WTC11 (cell line): ENCODE measurements around the gene C2orf76. TPM values are rescaled to one million over a fixed set of nuclear protein-coding genes. Genes with fewer than 3 reads are reported as not detected.

Source experiments
- ATAC-seq: fragments of 200-7000 bp; cut with Tn5 transposase; 2 replicates; pipeline ENCODE4 v1.10.0; 2021; ENCODE audit warnings: mild to moderate bottlenecking, moderate library complexity
- CTCF ChIA-PET: fragments of 300-600 bp; sonication (Branson Sonifier 250); formaldehyde crosslinking; loops from one replicate; lab custom pipeline; 2021; ENCODE audit warnings: antibody characterized with exemption; lab: Charles Lee
- POLR2A ChIA-PET: fragments of 350-600 bp; sonication (Branson Sonifier 250); formaldehyde crosslinking; loops from one replicate; lab custom pipeline; 2021; ENCODE audit warnings: antibody characterized with exemption; lab: Charles Lee
- DNase-seq: peaks from one replicate; pipeline ENCODE4 v3.0.0; 2021; ENCODE audit warnings: low spot score
- H3K27ac Mint-ChIP-seq: 2 replicates; pipeline ENCODE4 v1.8.0; 2021; ENCODE audit warnings: mixed read lengths
- H3K27me3 Mint-ChIP-seq: 2 replicates; pipeline ENCODE4 v1.8.0; 2021; ENCODE audit warnings: low read depth, mild to moderate bottlenecking, moderate library complexity, mixed read lengths
- H3K36me3 Mint-ChIP-seq: 2 replicates; pipeline ENCODE4 v1.8.0; 2021; ENCODE audit warnings: mixed read lengths
- H3K4me1 Mint-ChIP-seq: 2 replicates; pipeline ENCODE4 v1.8.0; 2022; ENCODE audit warnings: mixed read lengths
- H3K4me3 Mint-ChIP-seq: 2 replicates; pipeline ENCODE4 v1.8.0; 2021; ENCODE audit warnings: mild to moderate bottlenecking, moderate library complexity, mixed read lengths
- H3K9me3 Mint-ChIP-seq: 2 replicates; pipeline ENCODE4 v1.8.0; 2021; ENCODE audit warnings: mixed read lengths
- ATF1 ChIP-seq: sonication (generic); formaldehyde crosslinking; IDR thresholded peaks from 2 replicates; pipeline ENCODE4 v1.8.1; 2023; ENCODE audit warnings: mild to moderate bottlenecking, moderate library complexity, missing genetic modification reagents
- CREB1 ChIP-seq: sonication (generic); formaldehyde crosslinking; IDR thresholded peaks from 2 replicates; pipeline ENCODE4 v1.8.0; 2023; ENCODE audit warnings: mild to moderate bottlenecking, missing genetic modification reagents
- CREM ChIP-seq: sonication (generic); formaldehyde crosslinking; IDR thresholded peaks from 2 replicates; pipeline ENCODE4 v1.8.1; 2022; ENCODE audit warnings: mild to moderate bottlenecking, missing genetic modification reagents, moderate library complexity
- ELF4 ChIP-seq: sonication (generic); formaldehyde crosslinking; IDR thresholded peaks from 2 replicates; pipeline ENCODE4 v1.8.1; 2022; ENCODE audit warnings: low read depth, mild to moderate bottlenecking, moderate library complexity, missing genetic modification reagents
- ETV6 ChIP-seq: sonication (generic); formaldehyde crosslinking; IDR thresholded peaks from 2 replicates; pipeline ENCODE4 v1.8.1; 2022; ENCODE audit warnings: mild to moderate bottlenecking, missing genetic modification reagents
- GRHL2 ChIP-seq: fragments of 250-450 bp; sonication (Bioruptor Pico); IDR thresholded peaks from 2 replicates; pipeline ENCODE4 v1.8.0; 2022; ENCODE audit warnings: mild to moderate bottlenecking, moderate library complexity; ENCODE audit not compliant: insufficient replicate concordance, severe bottlenecking
- IRF2 ChIP-seq: sonication (generic); formaldehyde crosslinking; IDR thresholded peaks from 2 replicates; pipeline ENCODE4 v1.8.0; 2022; ENCODE audit warnings: low read depth, missing genetic modification reagents, borderline replicate concordance
- JUN ChIP-seq: sonication (generic); formaldehyde crosslinking; IDR thresholded peaks from 2 replicates; pipeline ENCODE4 v1.8.0; 2023; ENCODE audit warnings: mild to moderate bottlenecking, missing genetic modification reagents
- NFATC4 ChIP-seq: fragments of 250-450 bp; sonication (Bioruptor Pico); IDR thresholded peaks from 2 replicates; pipeline ENCODE4 v1.9.0; 2021; ENCODE audit warnings: mild to moderate bottlenecking
- NFE2L1 ChIP-seq: sonication (generic); formaldehyde crosslinking; IDR thresholded peaks from 2 replicates; pipeline ENCODE4 v1.8.1; 2023; ENCODE audit warnings: missing genetic modification reagents
- NR2C2 ChIP-seq: sonication (generic); formaldehyde crosslinking; IDR thresholded peaks from 2 replicates; pipeline ENCODE4 v1.8.0; 2022; ENCODE audit warnings: mild to moderate bottlenecking, missing genetic modification reagents
- SP1 ChIP-seq: sonication (generic); formaldehyde crosslinking; conservative IDR thresholded peaks from 2 replicates; pipeline ENCODE4 v1.8.1; 2022; ENCODE audit warnings: missing genetic modification reagents
- ZNF121 ChIP-seq: sonication (generic); formaldehyde crosslinking; IDR thresholded peaks from 2 replicates; pipeline ENCODE4 v1.8.0; 2023; ENCODE audit warnings: missing genetic modification reagents
- ZNF416 ChIP-seq: fragments of 250-450 bp; sonication (Bioruptor Pico); IDR thresholded peaks from 2 replicates; pipeline ENCODE4 v1.9.0; 2021; ENCODE audit warnings: mild to moderate bottlenecking, inconsistent platforms
- total RNA-seq: library from RNA; stranded (reverse); gene quantifications from 3 replicates; pipeline ENCODE4 v1.2.3, GENCODE V29; 2021
- TF ChIP-seq, protein P1 (sequence below): fragments of 250-450 bp; sonication (Bioruptor Pico); IDR thresholded peaks from 2 replicates; pipeline ENCODE4 v1.9.0; 2021; ENCODE audit warnings: mild to moderate bottlenecking, borderline replicate concordance
- TF ChIP-seq, protein P2 (sequence below): sonication (generic); formaldehyde crosslinking; IDR thresholded peaks from 2 replicates; pipeline ENCODE4 v1.8.0; 2023; ENCODE audit warnings: missing genetic modification reagents
- TF ChIP-seq, protein P3 (sequence below): sonication (generic); formaldehyde crosslinking; IDR thresholded peaks from 2 replicates; pipeline ENCODE4 v1.8.0; 2022; ENCODE audit warnings: missing genetic modification reagents
- TF ChIP-seq, protein P4 (sequence below): sonication (generic); formaldehyde crosslinking; IDR thresholded peaks from 2 replicates; pipeline ENCODE4 v1.8.1; 2023; ENCODE audit warnings: mild to moderate bottlenecking, missing genetic modification reagents
- TF ChIP-seq, protein P5 (sequence below): sonication (generic); formaldehyde crosslinking; conservative IDR thresholded peaks from 2 replicates; pipeline ENCODE4 v1.8.1; 2022; ENCODE audit warnings: mild to moderate bottlenecking, missing genetic modification reagents
- TF ChIP-seq, protein P6 (sequence below): sonication (generic); formaldehyde crosslinking; IDR thresholded peaks from 2 replicates; pipeline ENCODE4 v1.8.0; 2022; ENCODE audit warnings: mild to moderate bottlenecking, missing genetic modification reagents

The C2orf76 gene
- total RNA-seq, 1 experiment from 2014 or later = 4.4 TPM

DNA sequence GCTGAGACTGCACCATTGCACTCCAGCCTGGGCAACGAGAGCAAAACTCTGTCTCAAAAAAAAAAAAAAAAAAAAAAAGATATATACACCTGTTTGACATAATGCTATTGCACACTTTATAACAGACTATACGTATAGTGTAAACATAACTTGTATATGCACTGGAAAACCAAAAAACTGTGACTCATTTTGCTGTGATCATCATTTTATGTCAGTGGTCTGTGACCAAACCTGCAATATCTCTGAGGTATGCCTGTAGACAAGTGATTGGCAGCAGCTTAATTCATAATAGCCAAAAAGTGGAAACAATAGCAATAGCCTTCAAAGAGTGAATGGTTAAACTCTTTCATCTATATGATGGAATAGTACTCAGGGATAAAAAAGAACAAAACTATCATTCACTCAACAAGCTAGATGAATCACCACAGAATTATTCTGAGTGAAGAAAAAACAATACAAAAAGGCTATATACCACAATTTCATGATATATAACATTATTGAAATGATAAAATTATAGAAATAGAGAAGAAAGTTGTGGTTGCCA lies 6.1 kb downstream of the C2orf76 start (continued):
- TF ChIP-seq ELF4 (no peak), ETV6 (no peak), NFE2L1 (CRISPR knock-in tag) (no peak)
- TF ChIP-seq, protein P1, sequence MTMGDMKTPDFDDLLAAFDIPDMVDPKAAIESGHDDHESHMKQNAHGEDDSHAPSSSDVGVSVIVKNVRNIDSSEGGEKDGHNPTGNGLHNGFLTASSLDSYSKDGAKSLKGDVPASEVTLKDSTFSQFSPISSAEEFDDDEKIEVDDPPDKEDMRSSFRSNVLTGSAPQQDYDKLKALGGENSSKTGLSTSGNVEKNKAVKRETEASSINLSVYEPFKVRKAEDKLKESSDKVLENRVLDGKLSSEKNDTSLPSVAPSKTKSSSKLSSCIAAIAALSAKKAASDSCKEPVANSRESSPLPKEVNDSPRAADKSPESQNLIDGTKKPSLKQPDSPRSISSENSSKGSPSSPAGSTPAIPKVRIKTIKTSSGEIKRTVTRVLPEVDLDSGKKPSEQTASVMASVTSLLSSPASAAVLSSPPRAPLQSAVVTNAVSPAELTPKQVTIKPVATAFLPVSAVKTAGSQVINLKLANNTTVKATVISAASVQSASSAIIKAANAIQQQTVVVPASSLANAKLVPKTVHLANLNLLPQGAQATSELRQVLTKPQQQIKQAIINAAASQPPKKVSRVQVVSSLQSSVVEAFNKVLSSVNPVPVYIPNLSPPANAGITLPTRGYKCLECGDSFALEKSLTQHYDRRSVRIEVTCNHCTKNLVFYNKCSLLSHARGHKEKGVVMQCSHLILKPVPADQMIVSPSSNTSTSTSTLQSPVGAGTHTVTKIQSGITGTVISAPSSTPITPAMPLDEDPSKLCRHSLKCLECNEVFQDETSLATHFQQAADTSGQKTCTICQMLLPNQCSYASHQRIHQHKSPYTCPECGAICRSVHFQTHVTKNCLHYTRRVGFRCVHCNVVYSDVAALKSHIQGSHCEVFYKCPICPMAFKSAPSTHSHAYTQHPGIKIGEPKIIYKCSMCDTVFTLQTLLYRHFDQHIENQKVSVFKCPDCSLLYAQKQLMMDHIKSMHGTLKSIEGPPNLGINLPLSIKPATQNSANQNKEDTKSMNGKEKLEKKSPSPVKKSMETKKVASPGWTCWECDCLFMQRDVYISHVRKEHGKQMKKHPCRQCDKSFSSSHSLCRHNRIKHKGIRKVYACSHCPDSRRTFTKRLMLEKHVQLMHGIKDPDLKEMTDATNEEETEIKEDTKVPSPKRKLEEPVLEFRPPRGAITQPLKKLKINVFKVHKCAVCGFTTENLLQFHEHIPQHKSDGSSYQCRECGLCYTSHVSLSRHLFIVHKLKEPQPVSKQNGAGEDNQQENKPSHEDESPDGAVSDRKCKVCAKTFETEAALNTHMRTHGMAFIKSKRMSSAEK (CRISPR knock-in tag) = no peak
- TF ChIP-seq, all 79 proteins: peak for 0

DNA sequence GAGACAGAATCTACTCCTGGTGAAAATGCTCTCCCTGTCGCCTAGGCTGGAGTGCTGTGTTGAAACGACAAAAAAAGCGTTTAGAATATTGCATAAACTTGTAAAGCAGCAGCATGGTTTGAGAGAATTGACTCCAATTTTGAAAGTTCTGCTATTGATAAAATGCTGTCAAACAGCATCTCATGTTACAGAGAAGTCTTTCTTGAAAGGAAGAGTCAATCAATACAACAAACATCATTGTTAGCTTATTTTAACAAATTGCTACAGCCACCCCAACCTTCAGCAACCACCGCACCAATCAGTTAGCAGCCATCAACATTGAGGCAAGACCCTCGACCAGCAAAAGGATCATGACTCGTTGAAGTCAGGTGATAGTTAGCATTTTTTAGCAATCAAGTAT lies 6.9 kb downstream of the C2orf76 start:
- ChIA-PET CTCF (interaction anchor here (1.2 to 1.4 kb wide), 2 partner anchors 117 kb away, joined by 3 to 5 read pairs; no protein-coding TSS in a partner anchor), POLR2A (no interaction called here)
- ATAC-seq (no peak), DNase-seq (no peak)
- H3K9me3 Mint-ChIP-seq = peaks cover 4% of the 10 kb centered on the region
- no peaks in the 10 kb centered on the region for H3K36me3 Mint-ChIP-seq
- H3K27me3 Mint-ChIP-seq = no peaks in the 10 kb centered on the region; the same call in 1 of the 2 replicates
- H3K4me3 Mint-ChIP-seq = no peak overlapping the region
- no peak overlapping the region for H3K27ac Mint-ChIP-seq
- peaks cover 7% of the 10 kb centered on the region for H3K4me1 Mint-ChIP-seq
- TF ChIP-seq, protein P2, sequence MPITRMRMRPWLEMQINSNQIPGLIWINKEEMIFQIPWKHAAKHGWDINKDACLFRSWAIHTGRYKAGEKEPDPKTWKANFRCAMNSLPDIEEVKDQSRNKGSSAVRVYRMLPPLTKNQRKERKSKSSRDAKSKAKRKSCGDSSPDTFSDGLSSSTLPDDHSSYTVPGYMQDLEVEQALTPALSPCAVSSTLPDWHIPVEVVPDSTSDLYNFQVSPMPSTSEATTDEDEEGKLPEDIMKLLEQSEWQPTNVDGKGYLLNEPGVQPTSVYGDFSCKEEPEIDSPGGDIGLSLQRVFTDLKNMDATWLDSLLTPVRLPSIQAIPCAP (CRISPR knock-in tag) = no peak
- TF ChIP-seq, protein P3, sequence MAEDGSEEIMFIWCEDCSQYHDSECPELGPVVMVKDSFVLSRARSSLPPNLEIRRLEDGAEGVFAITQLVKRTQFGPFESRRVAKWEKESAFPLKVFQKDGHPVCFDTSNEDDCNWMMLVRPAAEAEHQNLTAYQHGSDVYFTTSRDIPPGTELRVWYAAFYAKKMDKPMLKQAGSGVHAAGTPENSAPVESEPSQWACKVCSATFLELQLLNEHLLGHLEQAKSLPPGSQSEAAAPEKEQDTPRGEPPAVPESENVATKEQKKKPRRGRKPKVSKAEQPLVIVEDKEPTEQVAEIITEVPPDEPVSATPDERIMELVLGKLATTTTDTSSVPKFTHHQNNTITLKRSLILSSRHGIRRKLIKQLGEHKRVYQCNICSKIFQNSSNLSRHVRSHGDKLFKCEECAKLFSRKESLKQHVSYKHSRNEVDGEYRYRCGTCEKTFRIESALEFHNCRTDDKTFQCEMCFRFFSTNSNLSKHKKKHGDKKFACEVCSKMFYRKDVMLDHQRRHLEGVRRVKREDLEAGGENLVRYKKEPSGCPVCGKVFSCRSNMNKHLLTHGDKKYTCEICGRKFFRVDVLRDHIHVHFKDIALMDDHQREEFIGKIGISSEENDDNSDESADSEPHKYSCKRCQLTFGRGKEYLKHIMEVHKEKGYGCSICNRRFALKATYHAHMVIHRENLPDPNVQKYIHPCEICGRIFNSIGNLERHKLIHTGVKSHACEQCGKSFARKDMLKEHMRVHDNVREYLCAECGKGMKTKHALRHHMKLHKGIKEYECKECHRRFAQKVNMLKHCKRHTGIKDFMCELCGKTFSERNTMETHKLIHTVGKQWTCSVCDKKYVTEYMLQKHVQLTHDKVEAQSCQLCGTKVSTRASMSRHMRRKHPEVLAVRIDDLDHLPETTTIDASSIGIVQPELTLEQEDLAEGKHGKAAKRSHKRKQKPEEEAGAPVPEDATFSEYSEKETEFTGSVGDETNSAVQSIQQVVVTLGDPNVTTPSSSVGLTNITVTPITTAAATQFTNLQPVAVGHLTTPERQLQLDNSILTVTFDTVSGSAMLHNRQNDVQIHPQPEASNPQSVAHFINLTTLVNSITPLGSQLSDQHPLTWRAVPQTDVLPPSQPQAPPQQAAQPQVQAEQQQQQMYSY (CRISPR knock-in tag) = no peak
- TF ChIP-seq CREM (CRISPR knock-in tag) (no peak), GRHL2 (CRISPR knock-in tag) (no peak)

DNA sequence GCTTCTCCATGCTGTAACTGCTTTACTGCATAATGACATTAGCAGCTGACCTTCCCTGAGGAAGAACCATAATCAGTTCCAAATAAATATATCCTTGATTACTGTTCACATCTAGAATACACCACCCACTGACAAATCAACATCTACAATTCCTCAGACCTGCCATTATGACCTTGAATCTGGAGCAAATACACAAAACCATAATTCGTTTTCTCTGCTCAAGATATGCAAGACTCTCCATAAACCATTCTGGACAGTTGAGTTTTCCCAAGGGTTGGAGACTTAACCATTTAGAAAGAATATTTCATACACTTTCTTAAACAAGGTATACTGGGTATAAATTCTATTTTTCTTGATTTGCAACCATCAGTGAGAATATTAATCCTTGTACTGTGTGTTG lies 11.8 kb downstream of the C2orf76 start:
- Mint-ChIP-seq H3K36me3 (no peaks in the 10 kb centered on the region), H3K27ac (no peak overlapping the region), H3K4me3 (no peak overlapping the region), H3K9me3 (peaks cover 4% of the 10 kb centered on the region), H3K27me3 (no peaks in the 10 kb centered on the region; the same call in 1 of the 2 replicates), H3K4me1 (peaks cover 11% of the 10 kb centered on the region)
- POLR2A ChIA-PET = no interaction called here
- CTCF ChIA-PET = no interaction called here
- DNase-seq (no peak), ATAC-seq (no peak)
- TF ChIP-seq ZNF121 (CRISPR knock-in tag) (no peak), NR2C2 (no peak), IRF2 (CRISPR knock-in tag) (no peak), ZNF416 (CRISPR knock-in tag) (no peak), NFATC4 (CRISPR knock-in tag) (no peak), ELF4 (no peak), SP1 (no peak), CREB1 (CRISPR knock-in tag) (no peak), ATF1 (no peak), JUN (CRISPR knock-in tag) (no peak)
- TF ChIP-seq, protein P4, sequence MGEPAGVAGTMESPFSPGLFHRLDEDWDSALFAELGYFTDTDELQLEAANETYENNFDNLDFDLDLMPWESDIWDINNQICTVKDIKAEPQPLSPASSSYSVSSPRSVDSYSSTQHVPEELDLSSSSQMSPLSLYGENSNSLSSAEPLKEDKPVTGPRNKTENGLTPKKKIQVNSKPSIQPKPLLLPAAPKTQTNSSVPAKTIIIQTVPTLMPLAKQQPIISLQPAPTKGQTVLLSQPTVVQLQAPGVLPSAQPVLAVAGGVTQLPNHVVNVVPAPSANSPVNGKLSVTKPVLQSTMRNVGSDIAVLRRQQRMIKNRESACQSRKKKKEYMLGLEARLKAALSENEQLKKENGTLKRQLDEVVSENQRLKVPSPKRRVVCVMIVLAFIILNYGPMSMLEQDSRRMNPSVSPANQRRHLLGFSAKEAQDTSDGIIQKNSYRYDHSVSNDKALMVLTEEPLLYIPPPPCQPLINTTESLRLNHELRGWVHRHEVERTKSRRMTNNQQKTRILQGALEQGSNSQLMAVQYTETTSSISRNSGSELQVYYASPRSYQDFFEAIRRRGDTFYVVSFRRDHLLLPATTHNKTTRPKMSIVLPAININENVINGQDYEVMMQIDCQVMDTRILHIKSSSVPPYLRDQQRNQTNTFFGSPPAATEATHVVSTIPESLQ (CRISPR knock-in tag) = no peak
- TF ChIP-seq, protein P5, sequence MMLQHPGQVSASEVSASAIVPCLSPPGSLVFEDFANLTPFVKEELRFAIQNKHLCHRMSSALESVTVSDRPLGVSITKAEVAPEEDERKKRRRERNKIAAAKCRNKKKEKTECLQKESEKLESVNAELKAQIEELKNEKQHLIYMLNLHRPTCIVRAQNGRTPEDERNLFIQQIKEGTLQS (CRISPR knock-in tag) = no peak
- TF ChIP-seq, protein P6, sequence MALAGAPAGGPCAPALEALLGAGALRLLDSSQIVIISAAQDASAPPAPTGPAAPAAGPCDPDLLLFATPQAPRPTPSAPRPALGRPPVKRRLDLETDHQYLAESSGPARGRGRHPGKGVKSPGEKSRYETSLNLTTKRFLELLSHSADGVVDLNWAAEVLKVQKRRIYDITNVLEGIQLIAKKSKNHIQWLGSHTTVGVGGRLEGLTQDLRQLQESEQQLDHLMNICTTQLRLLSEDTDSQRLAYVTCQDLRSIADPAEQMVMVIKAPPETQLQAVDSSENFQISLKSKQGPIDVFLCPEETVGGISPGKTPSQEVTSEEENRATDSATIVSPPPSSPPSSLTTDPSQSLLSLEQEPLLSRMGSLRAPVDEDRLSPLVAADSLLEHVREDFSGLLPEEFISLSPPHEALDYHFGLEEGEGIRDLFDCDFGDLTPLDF (CRISPR knock-in tag) = no peak
